Adrenal gland (tissue), 5 donors: Measurements from ENCODE around the gene RAMP1.

Experiments used
- POLR2A ChIP-seq, 2 donors: fragments of 450-650 bp; IDR thresholded peaks; one replicate each; pipeline ENCODE4 v1.6.1; 2017; ENCODE audit warnings: antibody characterized with exemption in 2 of 2, mild to moderate bottlenecking in 2 of 2, moderate library complexity in 1 of 2
- TF ChIP-seq, protein P1 (sequence below), 6 experiments: fragments of 450-650 bp in 4 of 6; fragments of 200-600 bp in 2 of 6; sonication (generic) in 1 of 6; IDR thresholded peaks; 1 replicate in 5 of 6; 2 replicates in 1 of 6; pipeline versions ENCODE4 v1.5.1 to v1.8.0; 2016 to 2021; ENCODE audit warnings: antibody characterized with exemption in 6 of 6, mild to moderate bottlenecking in 2 of 6, moderate library complexity in 1 of 6
- donor health status: DM: no; HTN: no; CAD: no.

- TF ChIP-seq, protein P1, sequence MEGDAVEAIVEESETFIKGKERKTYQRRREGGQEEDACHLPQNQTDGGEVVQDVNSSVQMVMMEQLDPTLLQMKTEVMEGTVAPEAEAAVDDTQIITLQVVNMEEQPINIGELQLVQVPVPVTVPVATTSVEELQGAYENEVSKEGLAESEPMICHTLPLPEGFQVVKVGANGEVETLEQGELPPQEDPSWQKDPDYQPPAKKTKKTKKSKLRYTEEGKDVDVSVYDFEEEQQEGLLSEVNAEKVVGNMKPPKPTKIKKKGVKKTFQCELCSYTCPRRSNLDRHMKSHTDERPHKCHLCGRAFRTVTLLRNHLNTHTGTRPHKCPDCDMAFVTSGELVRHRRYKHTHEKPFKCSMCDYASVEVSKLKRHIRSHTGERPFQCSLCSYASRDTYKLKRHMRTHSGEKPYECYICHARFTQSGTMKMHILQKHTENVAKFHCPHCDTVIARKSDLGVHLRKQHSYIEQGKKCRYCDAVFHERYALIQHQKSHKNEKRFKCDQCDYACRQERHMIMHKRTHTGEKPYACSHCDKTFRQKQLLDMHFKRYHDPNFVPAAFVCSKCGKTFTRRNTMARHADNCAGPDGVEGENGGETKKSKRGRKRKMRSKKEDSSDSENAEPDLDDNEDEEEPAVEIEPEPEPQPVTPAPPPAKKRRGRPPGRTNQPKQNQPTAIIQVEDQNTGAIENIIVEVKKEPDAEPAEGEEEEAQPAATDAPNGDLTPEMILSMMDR (IDR thresholded peaks at IDR 0.05): no peak
- TF ChIP-seq POLR2A (IDR thresholded peaks at IDR 0.05): no peak
Observed at GRCh38 chr2:237922641-237923361, 63.4 kb downstream of the RAMP1 start.
